ENCODE results near the gene TBC1D1.
A peak's percentile ranks its signal among the peaks of the same experiment; 100 is the strongest.

Gene TBC1D1

GRCh38 chr4:38005637-38006036, 114.8 kb downstream of the TBC1D1 start:
- Histone ChIP-seq H3K14ac (ENCODE audit: low read length) (peak overlapping the region; percentile 29), H3K18ac (ENCODE audit: low read length) (peak overlapping the region; percentile 69), H2BK5ac (ENCODE audit: low read depth, low read length, poor library complexity) (no peak overlapping the region), H4K8ac (ENCODE audit: low read depth, low read length) (no peak overlapping the region), H3K79me1 (ENCODE audit: low read length) (peaks cover 18% of the 10 kb centered on the region), H4K12ac (ENCODE audit: low read depth, low read length) (no peak overlapping the region), H3K36me3 (ENCODE audit: control insufficient read depth in 1 of 2, insufficient read depth in 2 of 2, low read length in 2 of 2) (no peaks in the 10 kb centered on the region), H2BK12ac (ENCODE audit: low read length) (no peak overlapping the region), H3K23ac (ENCODE audit: low read length) (no peak overlapping the region), H3K79me2 (ENCODE audit: control insufficient read depth, insufficient read depth, low read length, poor library complexity) (peaks cover 15% of the 10 kb centered on the region), H3K27me3 (ENCODE audit: insufficient read depth, low read length) (no peaks in the 10 kb centered on the region), H2AK5ac (ENCODE audit: low read length) (peak overlapping the region; percentile 52), H3K4me2 (ENCODE audit: low read length) (no peak overlapping the region), H4K91ac (ENCODE audit: low read depth, low read length) (no peak overlapping the region), H3K9me3 (ENCODE audit: insufficient read depth, low read depth, low read length) (no peaks in the 10 kb centered on the region), H3K27ac (ENCODE audit: low read depth, low read length) (peak overlapping the region; percentile 33), H2BK120ac (ENCODE audit: insufficient read depth, low read length, poor library complexity) (peak overlapping the region; percentile 8), H3K4me1 (ENCODE audit: control insufficient read depth in 1 of 2, insufficient read depth in 2 of 2, low read length in 2 of 2) (peaks cover 17 to 29% of the 10 kb centered on the region in 2 experiments), H3K4me3 (ENCODE audit: low read depth, low read length) (peak overlapping the region; percentile 47), H2AFZ (ENCODE audit: insufficient read depth, low read length, poor library complexity) (no peak overlapping the region), H3K9ac (ENCODE audit: low read length) (no peak overlapping the region), H3K4ac (ENCODE audit: low read depth, low read length) (peak overlapping the region; percentile 63)
- no peak for DNase-seq
- no CpG with 5 or more reads among the region's 3 CpGs for WGBS (ENCODE audit: extremely low coverage, insufficient coverage, insufficient read length)

GRCh38 chr4:38007645-38008044, 116.8 kb downstream of the TBC1D1 start:
- Histone ChIP-seq H3K4me3 (ENCODE audit: low read depth, low read length) (no peak overlapping the region), H2BK5ac (ENCODE audit: low read depth, low read length, poor library complexity) (no peak overlapping the region), H2BK12ac (ENCODE audit: low read length) (peak overlapping the region; percentile 73), H3K9me3 (ENCODE audit: insufficient read depth, low read depth, low read length) (no peaks in the 10 kb centered on the region), H2AFZ (ENCODE audit: insufficient read depth, low read length, poor library complexity) (no peak overlapping the region), H4K91ac (ENCODE audit: low read depth, low read length) (no peak overlapping the region), H3K27ac (ENCODE audit: low read depth, low read length) (no peak overlapping the region), H2BK120ac (ENCODE audit: insufficient read depth, low read length, poor library complexity) (no peak overlapping the region), H3K36me3 (ENCODE audit: control insufficient read depth in 1 of 2, insufficient read depth in 2 of 2, low read length in 2 of 2) (no peaks in the 10 kb centered on the region), H3K9ac (ENCODE audit: low read length) (no peak overlapping the region), H3K79me2 (ENCODE audit: control insufficient read depth, insufficient read depth, low read length, poor library complexity) (peaks cover 16% of the 10 kb centered on the region), H3K27me3 (ENCODE audit: insufficient read depth, low read length) (no peaks in the 10 kb centered on the region), H4K8ac (ENCODE audit: low read depth, low read length) (no peak overlapping the region), H3K4me1 (ENCODE audit: control insufficient read depth in 1 of 2, insufficient read depth in 2 of 2, low read length in 2 of 2) (peaks cover 15 to 27% of the 10 kb centered on the region in 2 experiments), H4K12ac (ENCODE audit: low read depth, low read length) (peak overlapping the region; percentile 27), H2AK5ac (ENCODE audit: low read length) (peak overlapping the region; percentile 84), H3K23ac (ENCODE audit: low read length) (peak overlapping the region; percentile 17), H3K18ac (ENCODE audit: low read length) (peak overlapping the region; percentile 61), H3K4me2 (ENCODE audit: low read length) (no peak overlapping the region), H3K4ac (ENCODE audit: low read depth, low read length) (peak overlapping the region; percentile 43), H3K79me1 (ENCODE audit: low read length) (peaks cover 14% of the 10 kb centered on the region), H3K14ac (ENCODE audit: low read length) (peak overlapping the region; percentile 4)
- DNase-seq: no peak
- WGBS (ENCODE audit: extremely low coverage, insufficient coverage, insufficient read length): no CpG with 5 or more reads among the region's 5 CpGs

DNA sequence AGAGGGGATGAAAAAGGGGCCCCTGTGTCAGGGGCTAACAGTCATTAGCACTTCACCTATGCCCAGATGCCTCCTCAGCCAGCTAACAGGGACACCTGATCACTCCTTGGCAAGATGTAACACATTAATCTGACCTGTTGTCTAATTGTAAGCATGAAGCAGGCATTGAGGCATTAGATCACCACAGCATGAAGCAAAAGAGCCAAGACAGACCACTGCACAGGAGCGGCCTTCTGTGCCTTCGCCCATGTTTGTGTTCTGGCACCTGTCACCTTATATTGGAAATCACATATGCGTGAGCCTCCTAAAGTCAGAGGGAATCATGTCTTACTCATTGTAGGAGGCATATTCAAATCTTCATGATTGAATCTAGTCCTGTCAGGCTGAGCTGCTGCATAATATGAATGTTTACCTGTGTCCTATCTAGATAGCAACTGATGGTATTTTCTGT, 117.7 kb downstream of the TBC1D1 start:
- peaks cover 11% of the 10 kb centered on the region for H3K79me2 ChIP-seq (ENCODE audit: control insufficient read depth, insufficient read depth, low read length, poor library complexity)
- no peak overlapping the region for H3K18ac ChIP-seq (ENCODE audit: low read length)
- peak overlapping the region; percentile 0 for H3K4ac ChIP-seq (ENCODE audit: low read depth, low read length)
- no CpG with 5 or more reads among the region's 3 CpGs for WGBS (ENCODE audit: extremely low coverage, insufficient coverage, insufficient read length)
- peak; percentile 9 to 77 for DNase-seq
- H4K91ac ChIP-seq (ENCODE audit: low read depth, low read length): no peak overlapping the region
- H2AK5ac ChIP-seq (ENCODE audit: low read length): no peak overlapping the region
- H2BK12ac ChIP-seq (ENCODE audit: low read length): no peak overlapping the region
- peak overlapping the region; percentile 42 for H3K9ac ChIP-seq (ENCODE audit: low read length)
- no peak overlapping the region for H3K23ac ChIP-seq (ENCODE audit: low read length)
- no peak overlapping the region for H2BK120ac ChIP-seq (ENCODE audit: insufficient read depth, low read length, poor library complexity)
- H3K27me3 ChIP-seq (ENCODE audit: insufficient read depth, low read length): no peaks in the 10 kb centered on the region
- no peak overlapping the region for H2AFZ ChIP-seq (ENCODE audit: insufficient read depth, low read length, poor library complexity)
- H3K4me2 ChIP-seq (ENCODE audit: low read length): no peak overlapping the region
- no peak overlapping the region for H3K4me3 ChIP-seq (ENCODE audit: low read depth, low read length)
- H3K9me3 ChIP-seq (ENCODE audit: insufficient read depth, low read depth, low read length): no peaks in the 10 kb centered on the region
- no peak overlapping the region for H4K8ac ChIP-seq (ENCODE audit: low read depth, low read length)
- H2BK5ac ChIP-seq (ENCODE audit: low read depth, low read length, poor library complexity): no peak overlapping the region
- no peak overlapping the region for H3K14ac ChIP-seq (ENCODE audit: low read length)
- H3K36me3 ChIP-seq (ENCODE audit: control insufficient read depth in 1 of 2, insufficient read depth in 2 of 2, low read length in 2 of 2): no peaks in the 10 kb centered on the region
- H4K12ac ChIP-seq (ENCODE audit: low read depth, low read length): no peak overlapping the region
- H3K4me1 ChIP-seq (ENCODE audit: control insufficient read depth in 1 of 2, insufficient read depth in 2 of 2, low read length in 2 of 2): peaks cover 13 to 21% of the 10 kb centered on the region in 2 experiments
- no peak overlapping the region for H3K27ac ChIP-seq (ENCODE audit: low read depth, low read length)
- peaks cover 9% of the 10 kb centered on the region for H3K79me1 ChIP-seq (ENCODE audit: low read length)

- H3K18ac ChIP-seq (ENCODE audit: low read length): no peak overlapping the region
- no peak overlapping the region for H2AK5ac ChIP-seq (ENCODE audit: low read length)
- H3K79me1 ChIP-seq (ENCODE audit: low read length): peaks cover 8% of the 10 kb centered on the region
- H3K4me1 ChIP-seq (ENCODE audit: control insufficient read depth in 1 of 2, insufficient read depth in 2 of 2, low read length in 2 of 2): peaks cover 9 to 18% of the 10 kb centered on the region in 2 experiments
- H3K9me3 ChIP-seq (ENCODE audit: insufficient read depth, low read depth, low read length): peaks cover 2% of the 10 kb centered on the region
- H3K9ac ChIP-seq (ENCODE audit: low read length): no peak overlapping the region
- H3K27ac ChIP-seq (ENCODE audit: low read depth, low read length): no peak overlapping the region
- H2BK5ac ChIP-seq (ENCODE audit: low read depth, low read length, poor library complexity): no peak overlapping the region
- no peak overlapping the region for H4K12ac ChIP-seq (ENCODE audit: low read depth, low read length)
- H3K4me3 ChIP-seq (ENCODE audit: low read depth, low read length): no peak overlapping the region
- no peak overlapping the region for H2AFZ ChIP-seq (ENCODE audit: insufficient read depth, low read length, poor library complexity)
- H4K91ac ChIP-seq (ENCODE audit: low read depth, low read length): no peak overlapping the region
- H4K8ac ChIP-seq (ENCODE audit: low read depth, low read length): no peak overlapping the region
- H3K23ac ChIP-seq (ENCODE audit: low read length): no peak overlapping the region
- H2BK12ac ChIP-seq (ENCODE audit: low read length): no peak overlapping the region
- no peaks in the 10 kb centered on the region for H3K27me3 ChIP-seq (ENCODE audit: insufficient read depth, low read length)
- peaks cover 11% of the 10 kb centered on the region for H3K79me2 ChIP-seq (ENCODE audit: control insufficient read depth, insufficient read depth, low read length, poor library complexity)
- H2BK120ac ChIP-seq (ENCODE audit: insufficient read depth, low read length, poor library complexity): no peak overlapping the region
- H3K4me2 ChIP-seq (ENCODE audit: low read length): no peak overlapping the region
- peak in 1 of 2 donors; percentile 31 for DNase-seq
- H3K36me3 ChIP-seq (ENCODE audit: control insufficient read depth in 1 of 2, insufficient read depth in 2 of 2, low read length in 2 of 2): peaks cover 2 to 3% of the 10 kb centered on the region in 2 experiments
- no peak overlapping the region for H3K14ac ChIP-seq (ENCODE audit: low read length)
- H3K4ac ChIP-seq (ENCODE audit: low read depth, low read length): no peak overlapping the region
Observed at GRCh38 chr4:38009421-38009820, 118.5 kb downstream of the TBC1D1 start.

Measured in trophoblast cell (in vitro differentiated cells and primary cell).